Endometrial microvascular endothelial cells (primary cell): ENCODE data around the gene PARL. TPM values are rescaled to one million over a fixed set of nuclear protein-coding genes. Genes with fewer than 3 reads are reported as not detected.
"Not testable (repeated sequence)": the region's sequence is repeated elsewhere in the genome, so short reads cannot be mapped to it uniquely, and the experiment has no call there.

ENCODE experiments used
- in situ Hi-C: cut with HindIII; loops from 2 replicates; pipeline ENCODE4 v1.10.0; 2017; ENCODE audit warnings: low sequenced_read_pairs, low pct_unique_long_range_greater_than_20kb; ENCODE audit errors: inconsistent ontology term
- total RNA-seq: library from RNA; depleted of rRNA; stranded (reverse); fragments of >200 nt; gene quantifications from one replicate; pipeline ENCODE4 v1.2.3, GENCODE V29; 2015; ENCODE audit errors: inconsistent ontology term

PARL gene
- total RNA-seq, 1 donor from 2014 or later = 37.4 TPM

DNA sequence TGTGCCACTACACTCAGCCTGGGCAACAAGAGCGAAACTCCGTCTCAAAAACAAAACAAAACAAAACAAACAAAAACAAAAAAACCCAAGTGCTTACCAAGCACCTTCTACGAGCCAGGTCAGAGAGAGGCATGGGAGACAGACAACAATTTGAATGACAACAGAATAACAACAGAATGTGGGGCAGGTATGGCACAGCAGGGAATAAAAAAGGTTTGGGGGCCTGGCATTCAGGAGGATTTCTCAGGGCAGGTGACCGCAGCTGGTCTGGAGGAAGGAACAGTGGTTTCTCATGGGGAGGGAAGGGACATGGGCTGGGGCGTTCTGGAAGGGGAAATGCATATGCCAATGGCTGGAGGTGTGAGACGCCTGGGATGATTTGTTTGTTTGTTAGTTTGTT lies 22.5 kb upstream of the PARL start:
- in situ Hi-C loops = no loop called here

DNA sequence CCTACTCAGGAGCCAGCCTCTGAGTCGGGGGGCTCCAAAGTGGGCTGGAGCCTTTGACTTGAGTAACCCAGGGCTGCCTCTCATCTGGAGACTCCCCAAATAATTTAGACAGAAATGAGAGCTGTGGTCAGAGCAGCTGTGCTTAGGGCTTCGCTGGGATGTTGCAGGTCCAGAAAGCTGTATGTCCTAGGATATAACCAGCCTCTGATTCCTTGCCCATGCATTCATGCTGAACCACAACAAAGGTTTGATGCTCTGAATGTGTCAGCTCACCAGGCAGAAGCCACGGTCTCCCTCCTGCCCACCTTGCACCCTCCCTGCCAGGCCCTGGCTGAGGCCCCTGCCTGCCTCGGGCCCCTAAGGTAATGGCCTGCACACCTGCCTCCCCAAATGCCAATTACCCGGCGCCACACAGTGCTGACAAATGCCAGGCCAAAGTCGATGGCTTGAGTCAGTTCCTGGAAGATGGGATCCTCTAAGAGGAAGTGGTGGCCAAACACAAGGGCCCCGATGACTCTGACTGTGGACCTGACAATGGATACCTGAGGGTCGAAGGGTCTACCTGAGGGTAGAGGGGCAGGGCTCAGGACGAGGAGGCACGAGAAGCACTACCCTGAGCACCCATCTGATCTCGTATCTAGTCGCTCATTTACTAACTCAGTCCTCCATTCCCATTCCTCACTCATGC lies 21.7 kb upstream of the PARL start:
- in situ Hi-C loops = no loop called here

DNA sequence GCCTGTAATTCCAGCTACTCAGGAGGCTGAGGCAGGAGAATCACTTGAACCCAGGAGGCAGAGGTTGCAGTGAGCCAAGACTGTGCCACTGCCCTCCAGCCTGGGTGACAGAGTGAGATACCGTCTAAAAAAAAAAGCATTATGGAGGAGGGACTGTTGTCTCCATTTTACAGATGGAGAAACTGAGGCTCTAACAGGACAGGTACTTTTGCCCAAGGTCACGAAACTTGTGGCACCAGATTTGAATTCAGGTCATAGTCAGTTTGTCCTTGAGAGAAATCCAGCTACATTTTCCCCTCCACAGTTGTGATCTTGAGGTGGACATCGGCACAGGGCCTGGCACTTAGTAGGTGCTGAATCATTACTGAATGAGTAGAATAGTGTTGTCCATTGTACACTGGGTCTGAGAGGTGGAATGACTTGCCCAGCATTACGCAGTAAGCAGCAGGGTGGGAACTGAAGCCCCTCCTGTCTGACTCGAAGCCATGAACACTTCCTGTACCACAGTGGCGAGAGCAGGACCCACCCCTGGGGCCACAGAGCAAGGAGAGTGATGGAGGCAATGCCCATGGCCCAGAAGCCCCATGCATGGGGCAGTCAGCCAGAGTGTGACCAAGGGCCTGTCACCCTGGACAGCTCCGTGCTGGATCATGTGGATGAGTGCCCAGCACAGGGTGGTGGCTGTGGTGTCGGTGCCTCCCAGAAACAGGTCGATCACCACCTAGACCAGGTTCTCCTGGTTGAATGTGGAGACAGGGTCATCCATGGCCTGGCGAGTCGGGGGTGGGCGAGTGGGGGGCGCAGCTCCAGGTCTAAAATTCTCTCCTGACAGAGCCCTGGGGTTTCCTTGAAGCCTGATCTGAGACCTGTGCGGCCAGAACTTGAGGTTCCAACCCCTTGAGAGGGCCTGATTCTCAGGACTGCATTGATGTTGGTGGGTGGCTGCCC lies 20.4 kb upstream of the PARL start:
- in situ Hi-C loops = no loop called here

DNA sequence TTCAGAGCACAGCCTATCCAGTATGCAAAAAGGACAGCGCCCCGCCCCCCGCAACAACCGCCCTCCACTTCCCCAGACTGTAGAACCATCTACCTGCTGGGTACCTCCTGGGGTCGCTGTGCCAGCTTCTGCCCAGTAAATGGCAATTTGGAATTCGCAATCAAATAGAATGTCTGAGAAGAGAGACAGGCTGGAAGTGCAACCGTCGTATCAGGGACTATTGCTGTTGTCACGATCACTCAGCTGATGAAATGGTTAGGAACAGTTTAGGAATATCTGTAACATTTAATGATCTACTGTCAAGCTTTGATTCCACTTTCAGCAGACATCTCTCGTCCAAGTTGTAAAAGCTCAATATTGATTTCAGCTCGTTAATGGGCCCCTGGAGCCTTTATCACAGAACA lies 13.3 kb upstream of the PARL start:
- in situ Hi-C loops = no loop called here

DNA sequence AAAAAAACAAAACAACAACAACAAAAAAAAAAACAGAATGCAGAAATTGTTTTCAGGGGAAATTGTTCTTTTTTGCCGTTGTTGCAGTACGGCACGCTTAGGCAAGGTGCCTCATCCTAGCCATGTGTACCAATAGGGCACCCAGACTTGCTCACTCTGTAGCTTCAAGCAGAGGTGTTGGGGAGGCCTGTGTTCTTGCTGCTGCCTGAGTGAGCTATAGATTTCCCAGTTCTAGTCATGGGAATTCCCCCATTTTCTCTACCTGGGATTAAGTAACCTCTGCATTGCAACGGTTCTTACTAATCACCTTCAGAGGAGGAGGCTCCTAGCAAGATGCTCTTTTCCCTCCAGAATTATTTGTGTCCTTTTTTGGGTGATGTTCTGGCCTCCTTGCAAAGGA lies 12.9 kb upstream of the PARL start:
- in situ Hi-C loops = no loop called here

DNA sequence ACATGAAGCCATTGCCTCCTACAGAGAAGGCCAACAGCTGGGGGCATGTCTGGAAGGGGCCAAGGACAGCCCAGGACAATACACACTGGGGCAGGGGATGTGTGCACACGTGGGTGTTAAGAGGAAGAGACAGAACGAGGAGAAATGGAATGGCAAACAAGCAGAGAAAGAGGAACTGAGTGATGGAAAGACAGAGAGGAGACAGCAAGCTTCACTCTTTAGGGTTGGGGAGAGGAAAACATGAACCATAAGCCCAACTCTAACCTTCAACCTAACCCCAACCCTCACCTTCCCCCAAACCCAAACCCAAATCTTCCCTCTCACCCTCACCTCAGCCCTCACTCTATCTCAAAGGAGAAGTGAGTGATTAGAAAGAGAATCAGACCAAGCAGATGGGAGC lies 11.9 kb upstream of the PARL start:
- in situ Hi-C loops = no loop called here

DNA sequence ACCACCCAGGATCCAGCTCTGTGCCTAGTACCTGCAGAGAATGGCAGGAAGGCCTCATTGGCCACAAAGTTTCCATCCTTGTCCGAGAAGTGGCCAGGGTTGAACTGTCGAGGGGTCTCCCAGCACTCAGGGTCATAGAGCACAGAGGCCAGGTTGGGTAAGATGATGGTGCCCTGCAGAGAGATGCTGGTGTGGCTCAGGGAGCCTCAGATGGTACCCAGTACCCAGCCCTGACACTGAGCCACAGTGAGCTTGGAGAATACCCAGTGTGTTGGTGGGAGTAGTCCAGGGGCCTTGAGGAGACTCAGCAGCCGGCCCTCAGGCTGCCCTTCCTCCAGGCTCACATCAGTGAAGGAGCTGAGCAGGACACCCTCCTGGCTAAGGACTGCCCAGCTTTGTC lies 11.5 kb upstream of the PARL start:
- in situ Hi-C loops = no loop called here

DNA sequence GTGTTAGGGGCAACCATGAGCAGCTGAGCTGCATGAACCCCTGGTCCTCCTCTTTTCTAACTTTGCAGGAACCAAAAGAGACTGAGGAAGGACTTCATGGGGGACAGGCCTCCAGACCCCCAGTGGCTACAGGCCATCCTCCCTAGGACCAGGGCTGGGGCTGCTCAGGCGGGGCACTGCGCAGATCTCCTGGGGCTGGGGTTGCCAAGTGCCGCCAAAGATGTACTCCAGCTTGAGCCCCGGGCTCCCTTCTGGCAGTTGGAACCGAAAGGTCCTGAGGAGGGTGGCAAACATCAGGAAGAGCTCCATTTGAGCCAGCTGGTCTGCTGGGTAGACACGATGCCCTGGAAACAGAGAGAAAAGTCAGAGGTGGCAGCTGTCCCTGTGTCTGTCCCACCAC lies 11.1 kb upstream of the PARL start:
- in situ Hi-C loops = no loop called here

DNA sequence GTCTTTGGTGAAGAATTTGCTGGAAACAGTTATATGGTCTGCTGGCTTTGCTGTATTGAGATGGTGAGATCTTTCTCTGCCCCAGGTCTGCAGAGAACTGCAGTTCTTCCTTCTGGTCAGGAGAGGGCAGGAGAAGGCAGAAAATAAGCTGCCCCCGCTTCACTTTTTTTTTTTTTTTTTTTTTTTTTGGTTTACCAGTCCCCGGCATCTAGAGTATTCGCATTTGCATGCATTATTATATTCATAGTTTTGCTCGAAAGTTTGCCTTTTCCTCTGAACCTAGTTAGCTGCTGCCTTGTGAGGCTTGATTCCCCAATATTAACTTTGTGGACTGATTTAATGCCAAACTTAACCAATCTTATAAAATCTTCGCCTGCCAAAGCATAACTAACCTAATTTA lies 10.6 kb upstream of the PARL start:
- in situ Hi-C loops = no loop called here

DNA sequence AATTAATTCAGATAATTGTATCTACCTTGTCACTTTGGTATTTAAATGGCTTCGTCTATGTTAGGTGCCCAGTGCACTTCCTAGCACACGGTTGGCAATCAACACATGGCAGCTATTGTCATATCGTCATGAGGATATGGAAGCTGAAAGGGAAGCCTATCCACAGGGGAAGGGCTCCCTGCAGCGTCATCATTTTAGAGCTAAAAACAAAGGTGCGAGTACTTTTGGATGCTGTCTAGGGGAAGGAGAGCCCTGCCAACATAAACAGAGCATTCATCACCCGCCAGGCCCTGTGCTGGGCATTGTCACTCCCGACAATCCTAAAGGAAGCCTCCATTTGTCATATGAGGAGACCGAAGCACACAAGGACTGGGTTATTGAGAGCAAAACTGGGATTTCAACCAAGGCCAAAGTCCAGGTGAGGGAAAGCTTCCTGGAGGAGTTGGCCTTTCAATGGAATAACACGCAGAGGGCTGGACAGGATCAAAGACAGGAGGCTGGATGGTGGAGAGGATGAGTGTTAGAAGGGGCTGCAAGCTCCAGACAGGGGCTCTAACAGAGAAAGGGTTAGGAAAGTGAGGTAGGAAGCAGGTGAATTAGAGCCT lies 8.0 kb upstream of the PARL start:
- in situ Hi-C loops = no loop called here

DNA sequence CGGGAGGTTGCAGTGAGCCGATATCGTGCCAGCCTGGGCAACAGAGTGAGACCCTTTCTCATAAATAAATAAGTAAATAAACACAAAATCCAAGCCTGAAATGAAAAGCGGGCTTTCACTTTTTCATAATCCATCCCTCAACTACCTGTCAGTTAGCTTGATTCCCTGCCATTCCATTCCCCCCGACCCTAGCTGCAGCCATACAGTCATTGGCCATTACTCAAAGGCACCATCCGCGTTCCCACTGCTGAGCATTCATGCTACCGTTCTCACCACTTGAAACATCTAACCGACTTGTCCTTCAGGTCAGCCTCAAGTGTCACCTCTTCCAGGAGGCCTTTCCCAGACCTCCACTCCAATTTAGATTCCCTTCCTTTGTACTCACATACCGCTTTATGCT lies 1.1 kb upstream of the PARL start:
- in situ Hi-C loops = no loop called here

DNA sequence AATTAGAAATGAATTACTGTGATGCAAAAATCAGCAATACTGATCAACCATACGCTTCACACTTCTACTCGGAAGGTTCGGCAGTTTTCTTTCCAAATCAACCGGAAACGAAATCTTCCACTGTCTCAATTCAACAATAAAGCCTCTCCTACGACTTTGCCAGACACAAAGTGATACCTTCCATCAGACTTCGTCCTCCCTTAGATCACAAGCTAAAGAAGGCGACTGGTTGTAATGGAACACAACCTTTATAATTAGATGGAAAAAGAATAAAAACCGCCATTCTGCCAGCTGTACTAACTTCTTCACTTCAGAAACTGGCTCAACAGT lies 618 bp downstream of the PARL start:
- in situ Hi-C loops = no loop called here

DNA sequence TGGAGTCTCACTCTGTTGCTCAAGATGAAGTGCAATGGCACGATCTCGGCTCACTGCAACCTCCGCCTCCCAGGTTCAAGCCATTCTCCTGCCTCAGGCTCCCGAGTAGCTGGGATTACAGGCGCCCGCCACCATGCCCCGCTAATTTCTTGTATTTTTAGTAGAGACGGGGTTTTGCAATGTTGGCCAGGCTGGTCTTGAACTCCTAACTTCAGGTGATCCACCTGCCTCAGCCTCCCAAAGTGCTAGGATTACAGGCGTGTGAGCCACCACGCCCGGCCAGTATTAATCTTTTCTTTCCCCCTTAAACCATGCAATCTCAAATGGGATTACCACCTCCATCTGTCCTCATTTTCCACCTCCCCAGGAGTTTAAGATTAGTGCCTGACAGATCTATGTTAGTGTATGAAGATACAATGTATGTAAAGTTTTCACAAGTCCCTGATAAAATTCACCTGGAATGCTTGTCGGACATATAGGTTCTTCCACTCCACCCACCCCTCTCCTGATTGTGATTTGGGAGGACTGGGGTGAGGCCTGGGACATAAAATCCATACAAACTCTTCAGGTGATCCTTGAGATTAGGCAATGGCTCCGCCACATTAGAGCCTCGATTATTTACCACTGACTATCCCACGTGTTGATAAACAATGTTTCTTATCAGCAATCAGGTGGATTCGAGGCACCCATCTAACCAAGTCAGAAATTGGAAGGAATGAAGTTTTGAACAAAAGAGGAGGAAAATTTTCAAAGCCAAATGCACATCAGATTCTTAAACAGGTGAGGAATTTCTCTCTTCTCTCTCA lies 1.2 kb downstream of the PARL start:
- in situ Hi-C loops = no loop called here

DNA sequence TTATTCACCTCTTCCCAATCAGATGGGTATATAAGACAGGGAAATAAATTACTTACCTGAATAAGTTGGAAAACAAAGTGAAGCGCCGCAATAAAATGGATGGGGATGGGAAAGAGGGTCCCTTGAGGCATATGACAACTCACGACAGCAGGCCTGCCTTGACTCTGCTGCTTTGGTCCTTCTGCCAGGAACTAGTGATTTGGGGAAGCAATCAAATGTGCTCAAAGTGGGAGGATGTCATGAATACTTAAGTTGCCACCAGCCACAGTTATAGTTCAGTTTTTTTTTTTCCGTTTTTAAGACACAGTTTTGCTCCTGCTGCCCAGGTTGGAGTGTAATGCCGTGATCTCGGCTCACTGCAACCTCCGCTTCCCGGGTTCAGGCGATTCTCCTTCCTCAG lies 4.6 kb downstream of the PARL start:
- in situ Hi-C loops = no loop called here

DNA sequence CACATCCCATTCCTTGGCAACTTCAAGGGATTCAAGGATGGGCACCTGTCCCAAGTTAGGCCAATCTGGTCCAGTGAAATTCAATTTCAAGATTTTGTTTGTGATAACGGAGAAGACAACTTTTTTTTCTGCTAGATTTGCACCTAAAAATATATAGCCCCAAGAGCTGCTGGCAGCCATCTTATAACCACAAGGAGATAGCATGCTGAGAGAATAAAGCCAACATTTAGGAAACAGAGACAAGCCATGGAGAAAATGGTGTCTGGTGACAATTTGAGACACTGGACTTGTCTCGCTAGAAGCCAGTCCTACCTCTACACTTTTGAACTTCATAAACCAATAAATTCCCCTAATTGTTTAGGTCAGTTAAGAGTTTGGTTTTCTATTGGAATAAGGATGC lies 5.4 kb downstream of the PARL start:
- in situ Hi-C loops = no loop called here

DNA sequence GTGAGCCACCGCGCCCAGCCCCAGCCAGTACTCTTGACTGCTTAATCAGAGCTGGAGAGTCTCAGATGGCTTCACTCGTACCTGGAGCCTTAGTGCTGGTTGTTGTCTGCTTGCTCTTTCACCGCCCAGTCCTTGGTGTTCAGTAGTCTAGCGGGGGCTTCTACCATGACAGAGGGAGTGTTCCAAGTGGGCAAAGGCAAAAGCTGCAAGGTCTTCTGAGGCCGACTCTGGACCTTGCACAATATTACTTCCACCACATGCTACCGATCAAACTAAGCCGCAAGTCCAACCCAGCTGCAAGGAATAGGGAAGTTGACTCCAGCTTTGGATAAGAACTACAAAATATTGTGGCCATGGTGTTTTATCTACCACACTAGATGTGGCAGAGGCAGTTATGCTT lies 6.6 kb downstream of the PARL start:
- in situ Hi-C loops = no loop called here

DNA sequence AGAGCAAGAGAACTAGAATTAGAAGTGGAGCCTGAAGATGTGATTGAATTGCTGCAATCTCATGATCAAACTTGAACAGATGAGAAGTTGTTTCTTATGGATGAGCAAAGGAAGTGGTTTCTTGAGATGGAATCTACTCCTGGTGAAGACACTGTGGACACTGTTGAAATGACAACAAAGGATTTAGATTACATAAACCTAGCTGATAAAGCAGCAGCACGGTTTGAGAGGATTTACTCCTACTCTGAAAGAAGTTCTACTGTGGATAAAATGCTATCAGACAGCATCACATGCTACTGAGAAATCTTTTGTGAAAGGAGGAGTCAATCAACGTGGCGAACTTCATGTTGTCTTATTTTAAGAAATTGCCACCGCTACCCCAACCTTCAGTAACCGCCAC lies 7.5 kb downstream of the PARL start:
- in situ Hi-C loops = not testable (repeated sequence)

DNA sequence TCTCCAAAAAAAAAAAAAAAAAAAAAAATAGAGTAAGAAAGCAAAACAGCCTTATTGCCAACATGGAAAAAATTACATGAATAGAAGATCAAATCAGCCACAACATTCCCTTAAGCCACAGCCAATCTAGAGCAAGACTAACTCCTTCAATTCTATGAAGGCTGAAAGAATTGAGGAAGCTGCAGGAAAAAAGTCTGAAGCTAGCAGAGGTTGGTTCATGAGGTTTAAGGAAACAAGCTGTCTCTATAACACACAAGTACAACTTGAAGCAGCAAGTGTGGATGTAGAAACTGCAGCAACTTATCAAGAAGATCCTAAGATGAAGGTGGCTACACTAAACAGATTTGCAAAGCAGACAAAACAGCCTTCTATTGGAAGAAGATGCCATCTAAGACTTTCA lies 9.3 kb downstream of the PARL start:
- in situ Hi-C loops = no loop called here

DNA sequence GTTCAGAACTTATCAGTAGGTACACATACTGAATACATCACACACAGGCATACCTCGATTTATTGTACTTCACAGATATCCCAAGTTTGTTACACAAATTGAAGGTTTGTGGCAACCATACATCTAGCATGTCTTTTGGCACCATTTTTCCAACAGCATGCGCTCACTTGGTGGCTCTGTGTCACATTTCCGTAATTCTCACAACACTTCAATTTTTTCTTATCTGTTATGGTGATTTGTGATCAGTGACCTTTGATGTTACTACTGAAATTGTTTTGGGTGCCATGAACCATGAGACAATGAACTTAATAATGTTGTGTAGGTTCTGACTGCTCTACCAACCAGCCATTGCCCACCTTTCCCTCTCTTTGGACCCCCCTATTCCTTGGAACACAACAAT lies 10.8 kb downstream of the PARL start:
- in situ Hi-C loops = no loop called here
